CD4-positive, alpha-beta T cell (primary cell): ENCODE data around the gene NRSN2. TPM values are rescaled to one million over a fixed set of nuclear protein-coding genes. Genes with fewer than 3 reads are reported as not detected.

Experiments
- ATAC-seq: fragments of 200-7000 bp; cut with Tn5 transposase; one replicate; pipeline ENCODE4 v1.10.0; 2022; ENCODE audit warnings: mild to moderate bottlenecking; ENCODE audit not compliant: poor library complexity
- CTCF ChIA-PET: fragments of 350-600 bp; sonication (Branson Sonifier 250); formaldehyde crosslinking; loops from one replicate; lab custom pipeline; 2021; ENCODE audit warnings: antibody characterized with exemption, inconsistent platforms; lab: Charles Lee
- POLR2A ChIA-PET: fragments of 350-600 bp; sonication (Branson Sonifier 250); formaldehyde crosslinking; loops from one replicate; lab custom pipeline; 2021; ENCODE audit warnings: antibody characterized with exemption, inconsistent platforms; lab: Charles Lee
- DNase-seq, 14 experiments: peaks; one replicate each; pipeline ENCODE4 v3.0.0-alpha.2; 2013 to 2020; ENCODE audit warnings: mixed read lengths in 2 of 14
- H3K27ac ChIP-seq, 2 donors: one replicate each; pipeline versions ENCODE4 v1.5.1 to v1.7.0; 2013; ENCODE audit warnings: low read length in 2 of 2, low read depth in 1 of 2, mild to moderate bottlenecking in 1 of 2
- H3K27me3 ChIP-seq, 2 experiments: 1 replicate in 1 of 2; 2 replicates in 1 of 2; pipeline versions ENCODE4 v1.6.1 to v1.7.0; 2013; ENCODE audit warnings: low read length in 2 of 2, control low read depth in 1 of 2, mild to moderate bottlenecking in 1 of 2, moderate library complexity in 1 of 2; ENCODE audit not compliant: insufficient read depth in 2 of 2, control insufficient read depth in 1 of 2
- H3K36me3 ChIP-seq: one replicate; pipeline ENCODE4 v1.6.1; 2013; ENCODE audit warnings: low read length, control low read depth; ENCODE audit not compliant: insufficient read depth
- H3K4me1 ChIP-seq: one replicate; pipeline ENCODE4 v1.6.1; 2013; ENCODE audit warnings: low read length, control low read depth; ENCODE audit not compliant: insufficient read depth
- H3K4me3 ChIP-seq: one replicate; pipeline ENCODE4 v1.5.1; 2013; ENCODE audit warnings: mild to moderate bottlenecking, low read length, moderate library complexity
- H3K9me3 ChIP-seq, 2 experiments: 1 replicate in 1 of 2; 2 replicates in 1 of 2; pipeline versions ENCODE4 v1.6.1 to v1.7.0; 2013; ENCODE audit warnings: low read length in 2 of 2, mild to moderate bottlenecking in 2 of 2, control low read depth in 1 of 2, moderate library complexity in 1 of 2; ENCODE audit not compliant: control insufficient read depth in 1 of 2, insufficient read depth in 1 of 2
- H3K27ac Mint-ChIP-seq: one replicate; pipeline ENCODE4 v1.8.0; 2020; ENCODE audit warnings: mixed read lengths
- H3K27me3 Mint-ChIP-seq: one replicate; pipeline ENCODE4 v1.8.0; 2021; ENCODE audit warnings: mixed read lengths
- H3K36me3 Mint-ChIP-seq: one replicate; pipeline ENCODE4 v1.8.0; 2021; ENCODE audit warnings: low read depth, mixed read lengths
- H3K4me1 Mint-ChIP-seq: one replicate; pipeline ENCODE4 v1.8.0; 2021; ENCODE audit warnings: low read depth, mixed read lengths
- H3K4me3 Mint-ChIP-seq: one replicate; pipeline ENCODE4 v1.8.0; 2020; ENCODE audit warnings: mild to moderate bottlenecking, mixed read lengths
- H3K9me3 Mint-ChIP-seq: one replicate; pipeline ENCODE4 v1.8.0; 2020; ENCODE audit warnings: mixed read lengths
- intact Hi-C, 2 experiments: fragments of 100-400 bp; cut with DNase I in 1 of 2; cut with micrococcal nuclease in 1 of 2; formaldehyde crosslinking; loops; one replicate each; pipeline versions ENCODE4 v1.15.1 to v1.9.0; 2023 to 2025; cut with DNase I, micrococcal nuclease
- total RNA-seq, 174 experiments: library from RNA in 2 of 174; stranded (reverse) in 2 of 174; gene quantifications; one replicate each; pipeline ENCODE4 v1.2.3 and lab custom pipeline; 2021 to 2026
- TF ChIP-seq, protein P1 (sequence below): fragments of 200-600 bp; IDR thresholded peaks from one replicate; pipeline ENCODE4 v1.8.0; 2022; ENCODE audit warnings: antibody characterized with exemption, mild to moderate bottlenecking

The NRSN2 gene
- total RNA-seq, 2 experiments from 2014 or later: 0.69 to 1.3 TPM

DNA sequence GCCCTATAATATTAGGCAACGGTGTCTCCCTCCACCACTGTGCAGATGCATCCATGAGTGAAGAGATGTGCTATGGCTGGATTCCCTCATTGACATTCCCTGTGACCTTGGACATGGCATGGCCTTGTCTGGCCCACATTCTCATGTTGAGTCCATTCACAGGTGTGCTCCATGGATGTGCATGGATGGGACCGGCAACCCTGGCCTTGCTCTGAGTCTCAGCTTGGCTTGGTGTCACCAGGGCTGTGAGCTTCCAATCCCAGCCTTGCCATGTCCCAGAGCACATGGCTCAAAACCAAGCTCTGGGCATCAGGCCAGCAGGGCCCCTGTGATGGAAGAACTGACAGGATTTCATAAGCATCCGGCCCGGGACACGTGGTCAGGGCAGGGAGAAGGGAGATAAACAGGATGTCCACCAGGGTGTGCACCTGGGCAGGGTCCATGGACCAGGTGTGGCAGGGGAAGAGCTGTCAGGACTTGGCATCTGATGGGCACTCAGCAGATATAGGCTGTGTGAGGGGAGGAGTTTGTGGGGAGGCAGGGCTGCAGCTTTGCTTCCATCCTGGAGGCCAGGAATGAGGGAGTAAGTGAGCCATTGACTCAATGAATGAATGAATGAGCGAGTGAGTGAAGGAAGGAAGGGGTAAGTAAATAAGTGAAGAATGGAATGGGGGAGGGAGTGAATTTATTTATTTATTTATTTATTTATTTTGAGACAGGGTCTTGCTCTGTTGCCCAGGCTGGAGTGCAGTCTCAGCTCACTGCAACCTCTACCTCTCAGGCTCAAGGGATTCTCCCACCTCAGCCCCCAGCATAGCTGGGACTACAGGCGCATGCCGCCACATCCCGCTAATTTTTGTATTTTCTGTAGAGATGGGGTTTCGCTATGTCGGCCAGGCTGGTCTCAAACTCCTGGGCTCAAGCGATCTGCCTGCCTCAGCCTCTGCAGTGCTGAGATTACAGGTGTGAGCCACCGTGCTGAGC is 15.7 kb downstream of the NRSN2 start:
- Mint-ChIP-seq H3K27ac (no peak overlapping the region), H3K4me1 (peaks cover 31% of the 10 kb centered on the region), H3K4me3 (peak overlapping the region; percentile 5), H3K27me3 (no peaks in the 10 kb centered on the region), H3K36me3 (no peaks in the 10 kb centered on the region), H3K9me3 (no peaks in the 10 kb centered on the region)
- ChIA-PET CTCF (interaction anchor here (0.6 to 1.2 kb wide), 3 partner anchors 8 to 283 kb away, joined by 3 to 4 read pairs (median 3); no protein-coding TSS in a partner anchor), POLR2A (no interaction called here)
- Histone ChIP-seq H3K36me3 (no peaks in the 10 kb centered on the region), H3K4me1 (peaks cover 19% of the 10 kb centered on the region), H3K27me3 (no peaks in the 10 kb centered on the region), H3K9me3 (no peaks in the 10 kb centered on the region), H3K27ac (no peak overlapping the region), H3K4me3 (no peak overlapping the region)
- DNase-seq: peak in 5 of 14 experiments; percentile 14 to 40 (median 31)
- ATAC-seq: no peak
- TF ChIP-seq, protein P1, sequence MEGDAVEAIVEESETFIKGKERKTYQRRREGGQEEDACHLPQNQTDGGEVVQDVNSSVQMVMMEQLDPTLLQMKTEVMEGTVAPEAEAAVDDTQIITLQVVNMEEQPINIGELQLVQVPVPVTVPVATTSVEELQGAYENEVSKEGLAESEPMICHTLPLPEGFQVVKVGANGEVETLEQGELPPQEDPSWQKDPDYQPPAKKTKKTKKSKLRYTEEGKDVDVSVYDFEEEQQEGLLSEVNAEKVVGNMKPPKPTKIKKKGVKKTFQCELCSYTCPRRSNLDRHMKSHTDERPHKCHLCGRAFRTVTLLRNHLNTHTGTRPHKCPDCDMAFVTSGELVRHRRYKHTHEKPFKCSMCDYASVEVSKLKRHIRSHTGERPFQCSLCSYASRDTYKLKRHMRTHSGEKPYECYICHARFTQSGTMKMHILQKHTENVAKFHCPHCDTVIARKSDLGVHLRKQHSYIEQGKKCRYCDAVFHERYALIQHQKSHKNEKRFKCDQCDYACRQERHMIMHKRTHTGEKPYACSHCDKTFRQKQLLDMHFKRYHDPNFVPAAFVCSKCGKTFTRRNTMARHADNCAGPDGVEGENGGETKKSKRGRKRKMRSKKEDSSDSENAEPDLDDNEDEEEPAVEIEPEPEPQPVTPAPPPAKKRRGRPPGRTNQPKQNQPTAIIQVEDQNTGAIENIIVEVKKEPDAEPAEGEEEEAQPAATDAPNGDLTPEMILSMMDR: no peak
- intact Hi-C loops: no loop called here

DNA sequence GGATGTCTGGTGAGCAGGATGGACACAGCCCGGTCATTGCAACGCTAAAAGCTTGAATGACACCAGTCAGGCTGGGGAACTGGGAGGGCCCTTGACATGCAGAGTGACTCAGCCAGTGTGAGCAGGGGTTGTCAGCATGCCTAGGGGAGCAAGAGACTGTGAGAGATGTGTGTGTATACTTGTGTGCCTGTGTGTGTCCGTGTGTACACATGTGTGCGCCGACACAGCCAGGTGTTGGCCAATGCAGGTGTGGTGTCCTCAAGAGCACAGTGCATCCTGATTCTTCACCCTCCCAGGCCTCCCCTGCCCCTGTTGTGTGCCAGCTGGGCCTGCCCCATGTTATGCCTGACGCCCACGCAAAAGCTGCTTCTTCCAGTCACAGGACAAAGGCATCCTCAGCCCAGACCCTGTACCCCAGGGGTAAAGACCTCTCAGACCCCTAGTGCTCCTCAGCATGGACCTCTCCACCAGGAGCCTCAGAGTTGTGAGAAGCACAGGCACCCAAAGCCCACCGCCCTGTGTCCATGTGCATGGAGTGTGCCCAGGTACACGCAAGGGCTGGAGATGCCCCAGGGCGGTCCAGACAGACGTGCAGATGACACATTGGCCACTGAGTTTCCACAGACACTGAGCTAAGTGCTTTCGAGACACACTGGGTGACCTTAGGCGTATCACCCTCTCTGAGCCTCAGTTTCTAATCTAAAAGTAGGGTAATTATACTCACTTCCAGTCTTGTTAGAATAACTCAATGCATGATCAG is 16.6 kb downstream of the NRSN2 start:
- H3K9me3 ChIP-seq: no peaks in the 10 kb centered on the region
- ATAC-seq (no peak), DNase-seq (no peak)
- intact Hi-C loops: no loop called here
- ChIA-PET CTCF (no interaction called here), POLR2A (no interaction called here)
- no peak overlapping the region for H3K27ac Mint-ChIP-seq
- no peaks in the 10 kb centered on the region for H3K27me3 ChIP-seq
- H3K27ac ChIP-seq: no peak overlapping the region
- no peak overlapping the region for H3K4me3 ChIP-seq
- H3K27me3 Mint-ChIP-seq: no peaks in the 10 kb centered on the region
- no peaks in the 10 kb centered on the region for H3K9me3 Mint-ChIP-seq
- TF ChIP-seq, protein P1: no peak
- no peaks in the 10 kb centered on the region for H3K36me3 Mint-ChIP-seq
- H3K36me3 ChIP-seq: no peaks in the 10 kb centered on the region
- peaks cover 36% of the 10 kb centered on the region for H3K4me1 Mint-ChIP-seq
- no peak overlapping the region for H3K4me3 Mint-ChIP-seq
- H3K4me1 ChIP-seq: peaks cover 19% of the 10 kb centered on the region

DNA sequence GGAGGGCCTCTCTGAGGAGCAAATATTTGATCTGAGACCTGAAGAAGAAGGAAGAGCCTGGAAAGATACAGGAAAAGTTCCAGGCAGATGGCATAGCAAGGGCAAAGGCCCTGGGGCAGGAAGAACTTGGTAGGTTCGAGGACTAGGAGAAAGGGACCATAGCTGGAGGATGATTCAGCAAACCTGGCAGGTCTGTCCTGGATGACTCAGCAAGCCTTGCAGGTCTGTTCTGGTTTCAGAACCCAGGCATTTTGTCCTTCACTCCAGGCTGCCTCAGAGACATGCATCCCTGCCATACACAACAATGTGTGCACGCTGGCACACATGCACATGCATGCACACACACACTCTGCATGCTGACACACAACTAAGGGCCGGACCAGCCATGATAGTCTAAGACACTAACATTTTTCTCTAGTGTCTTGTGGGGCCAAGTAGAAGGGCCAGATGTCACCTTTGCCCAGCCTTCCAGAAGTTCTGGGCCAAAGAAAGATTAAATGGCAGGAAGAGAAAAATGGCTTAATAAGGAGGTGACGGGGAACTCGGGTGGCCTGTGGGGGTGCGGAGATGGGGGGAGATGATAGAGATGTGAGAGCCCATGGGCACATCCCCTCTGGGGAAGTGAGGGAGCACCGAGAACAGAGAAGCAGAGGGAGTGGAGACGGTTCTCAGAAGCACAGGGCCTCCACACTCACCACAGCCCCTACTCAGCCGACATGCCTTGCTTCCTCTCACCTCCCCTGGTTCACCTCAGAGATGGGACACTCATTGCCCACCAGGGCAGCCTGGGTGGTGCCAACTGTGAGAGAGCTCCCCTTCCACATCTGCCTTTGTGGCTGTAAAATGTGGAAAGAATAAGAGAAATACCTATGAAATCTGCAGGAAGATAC is 18.2 kb downstream of the NRSN2 start:
- intact Hi-C loops: no loop called here
- no peaks in the 10 kb centered on the region for H3K9me3 Mint-ChIP-seq
- ChIA-PET POLR2A (interaction anchor here (1.0 kb wide), 1 partner anchor 43 kb away, joined by 3 read pairs; no protein-coding TSS in a partner anchor), CTCF (interaction anchor here (1.3 kb wide), 1 partner anchor 10 kb away, joined by 3 read pairs; no protein-coding TSS in a partner anchor)
- Histone ChIP-seq H3K27me3 (no peaks in the 10 kb centered on the region), H3K27ac (no peak overlapping the region), H3K36me3 (no peaks in the 10 kb centered on the region), H3K4me1 (peaks cover 19% of the 10 kb centered on the region), H3K4me3 (no peak overlapping the region), H3K9me3 (no peaks in the 10 kb centered on the region)
- no peaks in the 10 kb centered on the region for H3K36me3 Mint-ChIP-seq
- TF ChIP-seq, protein P1: no peak
- ATAC-seq (no peak), DNase-seq (peak in 1 of 14 experiments; percentile 8)
- H3K4me3 Mint-ChIP-seq: no peak overlapping the region
- H3K27ac Mint-ChIP-seq: peak overlapping the region; percentile 31
- H3K27me3 Mint-ChIP-seq: no peaks in the 10 kb centered on the region
- peaks cover 36% of the 10 kb centered on the region for H3K4me1 Mint-ChIP-seq
